ENCODE measurements around the gene PPP1R12A. TPM values are rescaled to one million over a fixed set of nuclear protein-coding genes. Genes with fewer than 3 reads are reported as not detected.

The PPP1R12A gene
- total RNA-seq, 4 donors from 2014 or later = 387 to 683 (median 563) TPM

DNA sequence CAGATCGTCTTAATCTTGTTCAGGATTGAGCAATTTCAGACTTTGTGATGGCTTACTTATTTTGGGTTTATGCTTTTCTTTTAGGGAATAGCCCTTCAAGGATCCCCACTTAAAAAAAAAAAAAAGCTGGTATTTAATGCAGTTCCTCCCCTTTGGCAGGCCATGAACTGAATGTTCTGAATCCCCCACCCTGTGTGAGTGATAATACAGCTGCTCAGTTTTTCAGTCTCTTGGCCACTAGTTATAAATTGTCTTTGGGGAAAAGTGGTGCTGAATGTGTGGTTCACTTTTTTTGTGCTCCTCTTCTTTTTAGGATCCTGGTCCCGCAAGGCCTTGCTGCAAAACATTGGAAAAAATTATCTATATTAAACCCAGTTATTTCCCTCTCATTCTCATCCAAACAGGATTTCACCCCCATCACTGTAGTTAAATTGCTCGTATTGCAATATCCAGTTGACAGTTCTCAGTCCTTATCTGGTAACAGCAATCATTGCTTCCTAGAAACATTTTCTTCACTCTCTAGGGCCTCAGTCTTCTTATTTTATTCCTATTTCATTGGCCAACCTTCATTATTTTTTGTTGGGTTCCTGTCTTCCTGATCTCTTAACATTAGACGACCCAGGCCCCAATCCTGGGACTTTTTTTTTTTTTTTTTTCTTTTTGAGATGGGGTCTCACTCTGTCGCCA is 171.0 kb downstream of the PPP1R12A start:
- Histone ChIP-seq H3K4me3 (no peak overlapping the region), H3K9me3 (no peaks in the 10 kb centered on the region), H3K36me3 (no peaks in the 10 kb centered on the region), H3K27me3 (no peaks in the 10 kb centered on the region), H3K27ac (no peak overlapping the region), H3K4me1 (peaks cover 0 to 5% (median 0%) of the 10 kb centered on the region in 3 donors)
- no peak for ATAC-seq
- WGBS, 2 donors (ENCODE audit: low coverage in 1 of 2) = 64 to 82% methylated on average over 3 to 5 of the region's 5 CpGs
- TF ChIP-seq POLR2AphosphoS5 (IDR thresholded peaks at IDR 0.05) = no peak

DNA sequence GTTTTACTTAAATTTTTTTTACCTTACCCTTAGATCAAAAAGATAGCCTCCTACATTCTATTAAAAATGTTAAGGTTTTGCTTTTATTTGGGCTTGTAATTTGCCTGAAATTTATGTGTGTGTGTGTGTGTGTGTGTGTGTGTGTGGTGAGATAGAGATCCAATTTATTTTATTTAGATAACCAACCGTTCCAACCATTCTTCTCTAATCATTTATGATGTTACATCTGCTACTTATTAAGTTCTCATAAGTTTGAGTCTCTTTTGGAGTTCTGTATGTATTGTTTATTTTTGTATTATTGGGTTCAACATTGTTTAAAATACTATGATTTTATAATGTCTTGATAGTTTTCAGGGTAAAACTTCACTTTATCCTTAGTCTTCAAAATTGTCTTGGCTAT is 173.6 kb downstream of the PPP1R12A start:
- no peak overlapping the region for H3K27ac ChIP-seq
- no peaks in the 10 kb centered on the region for H3K4me1 ChIP-seq
- TF ChIP-seq EP300 (IDR thresholded peaks at IDR 0.05) (no peak), POLR2A (IDR thresholded peaks at IDR 0.05) (no peak), POLR2AphosphoS5 (IDR thresholded peaks at IDR 0.05) (no peak)
- TF ChIP-seq, protein P1, sequence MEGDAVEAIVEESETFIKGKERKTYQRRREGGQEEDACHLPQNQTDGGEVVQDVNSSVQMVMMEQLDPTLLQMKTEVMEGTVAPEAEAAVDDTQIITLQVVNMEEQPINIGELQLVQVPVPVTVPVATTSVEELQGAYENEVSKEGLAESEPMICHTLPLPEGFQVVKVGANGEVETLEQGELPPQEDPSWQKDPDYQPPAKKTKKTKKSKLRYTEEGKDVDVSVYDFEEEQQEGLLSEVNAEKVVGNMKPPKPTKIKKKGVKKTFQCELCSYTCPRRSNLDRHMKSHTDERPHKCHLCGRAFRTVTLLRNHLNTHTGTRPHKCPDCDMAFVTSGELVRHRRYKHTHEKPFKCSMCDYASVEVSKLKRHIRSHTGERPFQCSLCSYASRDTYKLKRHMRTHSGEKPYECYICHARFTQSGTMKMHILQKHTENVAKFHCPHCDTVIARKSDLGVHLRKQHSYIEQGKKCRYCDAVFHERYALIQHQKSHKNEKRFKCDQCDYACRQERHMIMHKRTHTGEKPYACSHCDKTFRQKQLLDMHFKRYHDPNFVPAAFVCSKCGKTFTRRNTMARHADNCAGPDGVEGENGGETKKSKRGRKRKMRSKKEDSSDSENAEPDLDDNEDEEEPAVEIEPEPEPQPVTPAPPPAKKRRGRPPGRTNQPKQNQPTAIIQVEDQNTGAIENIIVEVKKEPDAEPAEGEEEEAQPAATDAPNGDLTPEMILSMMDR (IDR thresholded peaks at IDR 0.05) = no peak
- no peaks in the 10 kb centered on the region for H3K27me3 ChIP-seq
- no peak overlapping the region for H3K4me3 ChIP-seq
- ATAC-seq = no peak
- H3K9me3 ChIP-seq = peaks cover 0 to 7% (median 0%) of the 10 kb centered on the region in 3 donors
- 27 to 31% methylated on average over 1 of the region's 1 CpG for WGBS, 2 donors (ENCODE audit: low coverage in 1 of 2)
- H3K36me3 ChIP-seq = no peaks in the 10 kb centered on the region

DNA sequence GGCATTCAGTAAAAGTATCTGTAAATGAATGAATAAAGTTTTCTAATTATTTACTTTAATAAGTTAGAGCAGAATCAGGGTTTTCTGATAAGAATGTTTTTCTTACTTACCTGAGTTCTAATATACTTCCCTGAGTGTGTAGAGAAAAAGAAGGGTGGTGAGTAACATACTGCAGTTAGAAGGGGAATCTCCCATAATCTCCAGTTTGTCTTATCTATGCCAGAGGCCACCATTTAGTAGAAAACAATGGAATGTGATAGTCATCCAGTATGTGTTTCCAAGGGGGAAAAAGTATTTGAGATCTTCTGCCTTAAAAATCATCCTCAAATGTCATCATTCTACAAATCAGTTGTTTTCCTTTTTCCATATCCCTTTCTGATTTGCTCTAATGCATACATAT is 187.6 kb downstream of the PPP1R12A start:
- no peaks in the 10 kb centered on the region for H3K4me1 ChIP-seq
- H3K27ac ChIP-seq = no peak overlapping the region
- H3K36me3 ChIP-seq = no peaks in the 10 kb centered on the region

DNA sequence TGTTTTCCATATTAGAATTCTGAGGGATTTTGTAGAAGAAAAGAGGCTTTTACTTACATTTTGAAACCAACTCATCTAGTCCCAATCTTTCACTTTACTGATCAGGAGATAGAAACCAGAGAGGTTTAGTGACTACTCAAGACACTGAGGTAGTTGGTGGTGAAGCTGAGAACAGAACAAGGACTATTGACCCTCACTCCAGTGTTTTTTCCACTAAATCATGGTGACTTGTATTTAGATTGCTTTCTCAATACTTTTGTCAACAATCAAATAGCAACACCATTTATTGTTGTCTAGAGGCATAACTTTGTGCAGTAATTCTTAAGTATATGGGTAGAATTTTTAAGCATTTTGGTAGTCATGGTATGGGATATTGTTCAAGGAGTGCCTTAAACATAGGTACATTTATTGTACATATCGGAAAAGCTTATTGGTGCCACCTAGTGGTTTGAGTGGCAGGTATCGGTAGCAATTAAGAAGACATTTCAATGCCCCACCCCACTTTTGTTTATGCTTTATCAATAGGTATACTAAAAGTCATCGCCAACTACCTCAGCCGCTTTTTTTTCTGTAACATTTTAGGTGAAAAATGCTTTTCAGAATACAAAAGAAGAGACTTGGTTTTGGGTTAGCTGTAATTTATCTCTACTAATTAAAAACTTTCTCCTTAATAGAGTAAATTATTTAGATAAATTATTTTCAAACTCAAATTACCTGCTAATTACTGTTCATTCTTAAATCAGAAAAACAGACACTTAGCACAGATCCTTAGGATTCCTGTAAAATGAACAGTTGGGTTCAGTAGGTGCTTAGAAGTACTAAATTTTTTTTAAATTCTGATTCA is 196.8 kb downstream of the PPP1R12A start:
- no peak overlapping the region for H3K4me3 ChIP-seq
- no peak for TF ChIP-seq POLR2AphosphoS5 (IDR thresholded peaks at IDR 0.05)
- TF ChIP-seq, protein P1 (IDR thresholded peaks at IDR 0.05) = peak; percentile 32 to 70 (median 50)
- WGBS, 2 donors (ENCODE audit: low coverage in 1 of 2) = 20 to 22% methylated on average over 4 of the region's 4 CpGs
- no peaks in the 10 kb centered on the region for H3K36me3 ChIP-seq
- no peaks in the 10 kb centered on the region for H3K9me3 ChIP-seq
- no peak for ATAC-seq
- H3K4me1 ChIP-seq = no peaks in the 10 kb centered on the region
- H3K27me3 ChIP-seq = no peaks in the 10 kb centered on the region
- H3K27ac ChIP-seq = no peak overlapping the region

More for the DNA sequence above, 187.6 kb downstream of the PPP1R12A start:
- no peaks in the 10 kb centered on the region for H3K27me3 ChIP-seq
- no peak overlapping the region for H3K4me3 ChIP-seq
- TF ChIP-seq POLR2A (IDR thresholded peaks at IDR 0.05) (no peak), EP300 (IDR thresholded peaks at IDR 0.05) (no peak), POLR2AphosphoS5 (IDR thresholded peaks at IDR 0.05) (no peak)
- TF ChIP-seq, protein P1 (IDR thresholded peaks at IDR 0.05) = no peak
- no peak for ATAC-seq
- H3K9me3 ChIP-seq = peaks cover 0 to 10% (median 0%) of the 10 kb centered on the region in 3 donors

DNA sequence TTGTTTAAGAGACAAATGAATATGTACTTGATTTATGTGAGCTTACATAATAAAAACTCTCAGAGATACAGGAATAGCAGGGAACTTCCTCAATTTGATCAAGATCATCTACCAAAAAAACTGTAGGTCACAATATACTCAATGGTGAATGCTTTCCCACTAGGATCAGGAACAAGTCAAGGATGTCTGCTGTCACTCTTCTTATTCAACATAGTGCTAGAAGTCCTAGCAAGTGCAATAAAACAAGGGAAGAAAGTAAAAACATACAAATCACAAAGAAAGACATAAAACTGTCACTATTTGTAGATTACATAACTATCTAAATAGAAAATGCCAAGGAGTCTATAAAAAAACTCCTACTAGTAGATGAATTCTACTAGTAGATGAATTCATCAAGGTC is 202.3 kb downstream of the PPP1R12A start:
- TF ChIP-seq EP300 (IDR thresholded peaks at IDR 0.05) (no peak), POLR2AphosphoS5 (IDR thresholded peaks at IDR 0.05) (no peak), POLR2A (IDR thresholded peaks at IDR 0.05) (no peak)
- TF ChIP-seq, protein P1 (IDR thresholded peaks at IDR 0.05) = no peak

More for the DNA sequence above, 202.3 kb downstream of the PPP1R12A start:
- Histone ChIP-seq H3K4me1 (no peaks in the 10 kb centered on the region), H3K27ac (no peak overlapping the region), H3K27me3 (no peaks in the 10 kb centered on the region), H3K9me3 (no peaks in the 10 kb centered on the region), H3K36me3 (no peaks in the 10 kb centered on the region), H3K4me3 (no peak overlapping the region)
- ATAC-seq = no peak
